ENCODE measurements around the gene ANO10.

Gene ANO10

GRCh38 chr3:43641306-43642114 is 19.7 kb upstream of the ANO10 start:
- Histone ChIP-seq H3K36me3 (no peaks in the 10 kb centered on the region), H3K27ac (peak overlapping the region; percentile 15 to 48), H3K4me1 (peaks cover 0 to 21% (median 4%) of the 10 kb centered on the region in 4 donors), H3K9me3 (no peaks in the 10 kb centered on the region), H3K4me3 (no peak overlapping the region), H3K27me3 (no peaks in the 10 kb centered on the region)
- TF ChIP-seq, protein P1, sequence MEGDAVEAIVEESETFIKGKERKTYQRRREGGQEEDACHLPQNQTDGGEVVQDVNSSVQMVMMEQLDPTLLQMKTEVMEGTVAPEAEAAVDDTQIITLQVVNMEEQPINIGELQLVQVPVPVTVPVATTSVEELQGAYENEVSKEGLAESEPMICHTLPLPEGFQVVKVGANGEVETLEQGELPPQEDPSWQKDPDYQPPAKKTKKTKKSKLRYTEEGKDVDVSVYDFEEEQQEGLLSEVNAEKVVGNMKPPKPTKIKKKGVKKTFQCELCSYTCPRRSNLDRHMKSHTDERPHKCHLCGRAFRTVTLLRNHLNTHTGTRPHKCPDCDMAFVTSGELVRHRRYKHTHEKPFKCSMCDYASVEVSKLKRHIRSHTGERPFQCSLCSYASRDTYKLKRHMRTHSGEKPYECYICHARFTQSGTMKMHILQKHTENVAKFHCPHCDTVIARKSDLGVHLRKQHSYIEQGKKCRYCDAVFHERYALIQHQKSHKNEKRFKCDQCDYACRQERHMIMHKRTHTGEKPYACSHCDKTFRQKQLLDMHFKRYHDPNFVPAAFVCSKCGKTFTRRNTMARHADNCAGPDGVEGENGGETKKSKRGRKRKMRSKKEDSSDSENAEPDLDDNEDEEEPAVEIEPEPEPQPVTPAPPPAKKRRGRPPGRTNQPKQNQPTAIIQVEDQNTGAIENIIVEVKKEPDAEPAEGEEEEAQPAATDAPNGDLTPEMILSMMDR (IDR thresholded peaks at IDR 0.05) = no peak
- no peak for DNase-seq
- intact Hi-C loops (cut with DNase I; ENCODE audit: low total_unique reads) = no loop called here

DNA sequence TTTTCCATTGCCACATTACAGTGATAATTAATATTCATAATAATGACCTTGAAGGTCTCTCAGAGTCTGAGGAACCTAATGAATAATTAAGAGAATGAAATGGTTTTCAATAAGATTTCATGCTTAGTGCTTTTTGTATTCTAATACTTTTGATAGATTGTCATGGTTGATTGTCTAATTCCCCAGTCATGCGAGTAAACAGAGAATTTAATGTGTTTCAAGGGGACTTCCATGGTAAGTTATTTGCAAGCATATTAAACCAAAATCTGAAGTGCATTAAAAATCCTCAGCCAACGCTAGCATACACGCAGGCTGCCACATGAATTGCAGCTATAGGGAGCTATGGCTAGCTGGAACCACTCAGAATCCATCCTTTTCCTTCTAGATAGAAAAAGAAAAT is 18.9 kb upstream of the ANO10 start:
- no peak for DNase-seq
- H3K27ac ChIP-seq = no peak overlapping the region
- no peak overlapping the region for H3K4me3 ChIP-seq
- no peaks in the 10 kb centered on the region for H3K27me3 ChIP-seq
- H3K9me3 ChIP-seq = no peaks in the 10 kb centered on the region
- no peaks in the 10 kb centered on the region for H3K36me3 ChIP-seq
- intact Hi-C loops (cut with DNase I; ENCODE audit: low total_unique reads) = no loop called here
- TF ChIP-seq, protein P1 (IDR thresholded peaks at IDR 0.05) = no peak
- H3K4me1 ChIP-seq = peaks cover 0 to 17% (median 4%) of the 10 kb centered on the region in 4 donors

- no peak for DNase-seq
- TF ChIP-seq, protein P1 (IDR thresholded peaks at IDR 0.05) = no peak
- H3K36me3 ChIP-seq = no peaks in the 10 kb centered on the region
- H3K27ac ChIP-seq = no peak overlapping the region
- H3K4me1 ChIP-seq = peaks cover 0 to 17% (median 4%) of the 10 kb centered on the region in 4 donors
- H3K4me3 ChIP-seq = no peak overlapping the region
- intact Hi-C loops (cut with DNase I; ENCODE audit: low total_unique reads) = no loop called here
- H3K9me3 ChIP-seq = no peaks in the 10 kb centered on the region
- H3K27me3 ChIP-seq = no peaks in the 10 kb centered on the region
Observed at GRCh38 chr3:43638594-43639447, 17.0 kb upstream of the ANO10 start.

GRCh38 chr3:43637702-43638101 is 15.9 kb upstream of the ANO10 start:
- Histone ChIP-seq H3K36me3 (no peaks in the 10 kb centered on the region), H3K27ac (no peak overlapping the region), H3K4me1 (peaks cover 0 to 17% (median 4%) of the 10 kb centered on the region in 4 donors), H3K27me3 (no peaks in the 10 kb centered on the region), H3K9me3 (no peaks in the 10 kb centered on the region), H3K4me3 (no peak overlapping the region)
- intact Hi-C loops (cut with DNase I; ENCODE audit: low total_unique reads) = no loop called here
- TF ChIP-seq, protein P1 (IDR thresholded peaks at IDR 0.05) = no peak
- DNase-seq = no peak

- H3K36me3 ChIP-seq = no peaks in the 10 kb centered on the region
- H3K9me3 ChIP-seq = no peaks in the 10 kb centered on the region
- peaks cover 0 to 7% (median 0%) of the 10 kb centered on the region in 4 donors for H3K4me1 ChIP-seq
- H3K4me3 ChIP-seq = no peak overlapping the region
- TF ChIP-seq, protein P1 (IDR thresholded peaks at IDR 0.05) = no peak
- no peak for DNase-seq
- H3K27me3 ChIP-seq = no peaks in the 10 kb centered on the region
- intact Hi-C loops (cut with DNase I; ENCODE audit: low total_unique reads) = no loop called here
- H3K27ac ChIP-seq = no peak overlapping the region
Observed at GRCh38 chr3:43632986-43633385, 11.2 kb upstream of the ANO10 start.
